NCI-H1694 treated with DMSO at 0.1 percent for 48 hours (cell line): ENCODE measurements around the gene PRAMEF4.
"Not testable (repeated sequence)": the region's sequence is repeated elsewhere in the genome, so short reads cannot be mapped to it uniquely, and the experiment has no call there.

ENCODE experiments used
- DNase-seq: peaks from one replicate; lab custom pipeline; 2025; lab: John Stamatoyannopoulos, UW

The PRAMEF4 gene

DNA sequence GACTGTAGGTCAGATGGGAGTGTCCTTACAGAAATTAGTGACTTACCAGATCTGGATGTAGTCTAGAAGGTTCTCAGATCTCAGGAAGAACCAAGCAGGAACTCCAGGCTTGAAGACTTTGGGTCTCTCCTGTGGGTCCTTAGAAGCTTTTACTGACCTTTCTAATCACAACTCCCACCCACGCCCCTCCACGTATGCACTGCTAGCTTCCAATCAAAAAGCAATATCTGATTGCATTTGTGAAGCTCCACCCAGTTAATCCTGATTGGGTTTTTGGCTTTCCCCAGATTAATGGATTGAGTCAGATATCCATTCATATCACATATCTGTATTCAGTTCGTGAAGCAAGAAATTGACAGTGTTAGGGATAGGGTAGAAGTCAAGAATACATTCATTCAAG lies at the start of gene PRAMEF4:
Gene PRAMEF4, minus strand, starts transcription at position 101 of the 400 bp plus-strand sequence. CDS start 2,807 bp downstream, outside the sequence.
- not testable (repeated sequence) for DNase-seq

DNA sequence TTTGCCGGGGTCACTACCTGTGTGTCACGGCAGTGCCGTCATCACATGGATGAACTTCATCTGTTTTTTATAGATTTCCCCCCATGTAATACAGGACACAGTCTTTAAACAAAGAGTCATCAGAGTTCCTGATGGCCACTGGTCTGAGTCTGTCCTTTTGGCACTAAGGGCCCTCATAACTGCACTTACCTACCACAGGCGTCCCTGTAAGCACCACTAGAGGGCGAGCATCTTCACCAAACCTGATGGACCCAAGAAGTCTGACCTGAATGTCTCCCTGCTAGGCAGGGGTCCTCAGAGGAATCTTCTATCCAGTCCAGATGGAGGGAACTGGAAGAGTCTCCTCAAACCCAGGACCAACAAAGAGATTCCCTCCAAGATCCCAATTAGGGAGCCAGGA lies 38.4 kb upstream of the PRAMEF4 start:
- not testable (repeated sequence) for DNase-seq

DNA sequence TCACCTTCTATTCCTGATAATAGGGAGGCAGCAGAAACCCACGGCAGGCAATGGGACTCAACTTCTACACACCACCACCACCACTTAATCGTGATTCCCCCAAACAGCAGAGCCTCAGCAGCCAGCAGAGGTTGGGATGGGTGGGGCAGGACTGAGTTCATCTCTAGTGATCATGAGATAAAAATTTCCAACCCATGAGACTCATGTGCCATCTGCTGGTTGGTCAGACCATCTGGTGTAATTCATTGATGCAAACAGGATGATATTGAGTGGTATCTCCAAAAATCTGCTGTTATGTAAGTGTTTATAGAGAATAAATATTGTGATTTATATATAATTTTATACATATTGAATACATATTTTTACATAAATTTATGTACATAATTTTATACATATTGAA lies 35.7 kb upstream of the PRAMEF4 start:
- not testable (repeated sequence) for DNase-seq

DNA sequence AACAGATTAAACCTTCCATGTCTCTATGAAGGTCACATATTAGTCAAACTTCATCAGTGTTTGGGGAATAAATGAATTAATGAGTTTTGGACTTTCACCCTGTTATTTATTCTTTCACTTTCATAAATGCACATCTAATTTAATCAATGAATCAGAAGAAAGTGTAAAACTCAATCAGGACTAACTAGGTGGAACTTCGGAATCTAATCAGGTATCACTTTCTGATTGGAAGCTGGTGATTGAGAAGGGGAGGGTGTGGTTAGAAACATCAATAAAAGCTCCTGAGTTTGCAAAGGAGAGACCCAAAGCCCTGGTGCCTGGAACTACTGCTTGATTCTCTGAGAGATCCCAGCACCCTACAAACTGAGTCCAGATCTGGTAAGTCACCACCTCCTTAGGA lies 30.3 kb upstream of the PRAMEF4 start, which contains the start of gene PRAMEF7:
Gene PRAMEF7, plus strand, starts transcription at position 301 of the 400 bp plus-strand sequence. CDS start 1,083 bp downstream, outside the sequence.
- not testable (repeated sequence) for DNase-seq

DNA sequence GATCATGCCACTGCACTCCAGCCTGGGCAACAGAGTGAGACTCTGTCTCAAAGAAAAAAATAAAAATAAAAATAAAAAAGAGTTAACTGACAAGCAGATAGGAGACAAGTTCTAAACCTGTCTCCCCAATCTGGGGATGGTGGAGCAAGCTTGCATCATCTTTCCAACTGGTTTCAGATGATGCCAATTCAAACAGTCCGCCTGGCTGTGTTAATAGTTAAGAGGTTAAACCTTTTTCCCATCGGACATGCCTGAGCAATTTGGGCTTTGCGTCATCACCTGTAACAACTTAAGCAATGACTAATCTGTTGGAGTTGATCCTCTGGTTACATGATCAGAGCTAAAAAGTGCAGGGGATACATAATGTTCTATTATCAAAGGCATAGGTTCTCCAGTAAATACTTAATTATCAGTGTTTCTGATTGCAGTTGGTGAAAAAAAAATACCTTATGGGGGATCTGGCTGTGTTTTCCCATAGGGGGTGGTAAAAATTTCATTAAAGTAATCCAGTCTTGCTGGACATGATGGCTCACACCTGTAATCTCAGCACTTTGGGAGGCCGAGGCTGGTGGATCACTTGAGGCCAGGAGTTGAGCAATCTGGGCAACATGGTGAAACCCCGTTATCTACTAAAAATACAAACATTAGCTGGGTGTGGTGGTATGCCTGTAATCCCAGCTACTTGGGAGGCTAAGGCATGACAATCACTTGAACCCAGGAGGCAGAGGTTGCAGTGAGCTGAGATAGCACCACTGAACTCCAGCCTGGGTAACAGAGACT lies 18.0 kb upstream of the PRAMEF4 start:
- DNase-seq: not testable (repeated sequence)

DNA sequence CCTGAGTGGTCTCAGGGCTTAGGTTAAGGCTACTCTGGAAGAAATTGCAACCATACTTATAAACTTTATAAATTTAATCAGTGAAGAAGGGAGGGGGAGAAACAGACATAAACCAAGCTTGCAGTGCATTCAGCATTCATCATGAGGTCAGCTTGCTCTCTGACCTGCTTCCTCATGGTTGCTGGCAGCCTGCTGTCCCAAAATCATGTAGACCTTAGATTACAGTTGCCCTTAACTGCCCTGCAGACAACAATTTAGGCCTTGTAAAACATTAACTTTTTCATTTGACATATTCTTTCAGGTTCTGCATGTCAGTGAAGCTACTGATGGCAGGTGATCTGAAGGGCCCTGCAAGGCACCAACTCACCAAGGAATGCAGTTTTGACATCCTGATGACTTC lies 13.2 kb upstream of the PRAMEF4 start:
- not testable (repeated sequence) for DNase-seq

DNA sequence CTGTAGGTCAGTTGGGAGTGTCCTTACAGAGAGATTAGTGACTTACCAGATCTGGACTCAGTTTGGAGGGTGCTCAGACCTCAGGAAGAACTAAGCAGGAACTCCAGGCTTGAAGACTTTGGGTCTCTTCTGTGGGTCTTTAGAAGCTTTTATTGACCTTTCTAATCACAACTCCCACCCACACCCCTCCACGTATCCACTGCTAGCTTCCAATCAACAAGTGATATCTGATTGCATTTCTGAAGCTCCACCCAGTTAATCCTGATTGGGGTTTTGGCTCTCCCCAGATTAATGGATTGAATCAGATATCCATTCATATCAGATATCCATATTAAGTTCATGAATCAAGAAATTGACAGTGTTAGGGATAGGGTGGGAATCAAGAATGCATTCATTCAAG lies 12.2 kb upstream of the PRAMEF4 start, which contains the start of gene PRAMEF10:
Gene PRAMEF10, minus strand, starts transcription at position 101 of the 400 bp plus-strand sequence. CDS start 2,423 bp downstream, outside the sequence.
- not testable (repeated sequence) for DNase-seq

DNA sequence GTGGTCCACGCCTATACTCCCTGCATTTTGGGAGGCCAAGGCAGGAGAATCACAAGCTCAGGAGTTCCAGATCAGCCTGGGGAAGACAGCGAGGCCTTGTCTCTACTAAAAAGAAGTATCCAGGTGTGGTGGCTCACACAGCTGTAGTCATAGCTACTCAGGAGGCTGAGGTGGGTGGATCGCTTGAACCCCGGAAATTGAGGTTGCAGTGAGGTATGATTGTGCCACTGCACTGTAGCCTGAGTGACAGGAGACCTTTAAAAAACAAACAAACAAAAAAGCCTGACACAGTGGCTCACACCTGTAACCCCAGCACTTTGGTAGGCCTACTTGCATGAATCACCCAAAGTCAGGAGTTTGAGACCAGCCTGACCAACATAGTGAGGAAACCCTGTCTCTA lies 7.5 kb downstream of the PRAMEF4 start:
- DNase-seq: not testable (repeated sequence)

DNA sequence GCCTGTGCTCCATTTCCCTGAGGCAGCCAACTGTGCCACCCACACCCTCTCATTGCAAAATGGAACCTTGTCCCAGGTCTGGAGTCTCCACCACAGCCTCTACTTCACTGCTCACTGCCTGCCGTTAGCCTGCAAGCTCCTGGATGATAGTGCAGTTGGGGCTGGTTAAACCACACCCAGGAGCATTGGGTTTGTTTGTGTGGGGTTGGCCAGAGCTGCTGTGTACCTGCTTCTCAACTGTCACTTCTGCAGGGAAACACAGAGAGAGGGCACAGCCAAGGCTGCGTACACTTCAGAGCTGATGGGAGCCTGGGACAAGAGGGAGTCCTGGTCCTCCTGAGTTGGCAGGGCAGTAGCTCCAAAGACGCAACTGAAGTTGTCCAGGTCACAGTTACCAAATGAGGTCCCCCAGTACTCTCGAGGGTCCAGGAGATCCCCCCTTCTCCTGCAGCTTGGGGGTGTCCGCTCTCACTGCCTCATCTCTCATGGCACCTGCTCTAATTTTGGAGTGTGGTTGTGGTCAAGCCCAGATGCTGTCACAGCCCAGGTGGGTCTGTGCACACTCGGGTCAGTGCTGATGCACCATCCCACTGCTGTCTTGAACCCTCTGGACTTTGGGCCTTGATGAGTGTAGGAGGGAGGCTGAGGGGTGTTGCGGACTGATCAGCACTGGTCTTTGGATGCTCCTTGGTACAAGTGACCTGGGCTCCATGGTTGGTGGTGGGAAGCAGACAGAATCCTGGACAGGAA lies 22.7 kb downstream of the PRAMEF4 start:
- not testable (repeated sequence) for DNase-seq

DNA sequence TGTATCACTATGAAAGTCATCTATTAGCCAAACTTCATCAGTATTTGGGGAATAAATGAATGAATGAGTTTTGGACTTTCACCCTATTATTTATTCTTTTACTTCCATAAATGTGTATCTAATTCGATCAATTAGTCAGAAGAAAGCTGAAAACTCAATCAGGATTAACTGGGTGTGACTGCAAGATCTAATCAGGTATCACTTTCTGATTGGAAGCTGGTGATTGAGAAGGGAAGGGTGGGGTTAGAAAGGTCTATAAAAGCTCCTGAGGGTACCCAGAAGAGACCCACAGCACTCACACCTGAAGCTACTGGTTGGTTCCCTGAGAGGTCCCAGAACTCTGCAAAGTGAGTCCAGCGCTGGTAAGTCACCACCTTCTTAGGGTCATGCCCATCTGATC lies 29.2 kb downstream of the PRAMEF4 start, which contains the start of gene PRAMEF2:
Gene PRAMEF2, plus strand, starts transcription at position 301 of the 400 bp plus-strand sequence. CDS start 1,924 bp downstream, outside the sequence.
- not testable (repeated sequence) for DNase-seq

DNA sequence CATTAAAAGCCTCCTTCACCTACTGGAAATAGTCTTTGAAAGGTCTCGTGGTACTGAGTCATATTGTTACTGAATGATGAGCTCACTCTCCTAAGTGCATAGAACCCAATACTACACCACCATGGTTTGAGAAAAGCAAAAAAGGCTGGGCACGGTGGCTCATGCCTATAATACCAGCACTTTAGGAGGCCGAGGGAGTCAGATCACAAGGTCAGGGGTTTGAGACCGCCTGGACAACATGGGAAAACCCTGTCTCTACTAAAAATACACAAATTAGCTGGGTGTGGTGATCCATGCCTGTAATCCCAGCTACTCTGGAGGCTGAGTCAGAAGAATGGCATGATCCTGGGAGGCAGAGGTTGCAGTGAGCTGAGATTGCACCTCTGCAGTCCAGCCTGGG lies 34.2 kb downstream of the PRAMEF4 start:
- DNase-seq: no peak

DNA sequence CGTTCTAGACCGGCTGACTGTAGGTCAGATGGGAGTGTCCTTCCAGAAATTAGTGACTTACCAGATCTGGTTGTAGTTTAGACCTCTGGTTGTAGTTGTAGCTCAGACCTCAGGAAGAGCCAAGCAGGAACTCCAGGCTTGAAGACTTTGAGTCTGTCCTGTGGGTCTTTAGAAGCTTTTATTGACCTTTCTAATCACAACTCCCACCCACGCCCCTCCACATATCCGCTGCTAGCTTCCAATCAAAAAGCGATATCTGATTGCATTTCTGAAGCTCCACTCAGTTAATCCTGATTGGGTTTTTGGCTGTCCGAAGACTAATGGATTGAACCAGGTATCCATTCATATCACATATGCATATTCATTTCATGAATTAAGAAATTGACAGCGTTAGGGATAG lies 37.4 kb downstream of the PRAMEF4 start, which contains the start of gene HNRNPCL1:
Gene HNRNPCL1, minus strand, starts transcription at position 101 of the 400 bp plus-strand sequence. CDS start 431 bp downstream, outside the sequence.
- not testable (repeated sequence) for DNase-seq

DNA sequence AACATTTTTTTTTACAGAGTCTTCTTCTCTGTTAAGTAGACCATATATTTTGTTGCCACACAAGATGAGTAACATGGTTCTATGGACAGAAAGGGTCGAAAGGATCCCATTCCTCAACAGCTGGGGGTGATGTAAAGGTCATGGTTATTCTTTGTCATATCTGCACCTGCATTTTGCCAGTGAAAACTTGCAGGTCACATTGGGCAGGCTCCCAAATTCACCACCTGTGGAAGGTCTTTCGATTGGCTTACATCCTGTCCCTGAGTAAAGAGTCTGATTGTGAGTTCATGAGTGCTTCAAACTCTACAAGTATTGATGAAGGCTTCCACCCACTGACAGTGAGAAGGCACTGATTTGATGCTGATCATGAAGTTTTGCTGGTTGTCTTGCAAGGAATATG lies 52.8 kb downstream of the PRAMEF4 start:
- not testable (repeated sequence) for DNase-seq

DNA sequence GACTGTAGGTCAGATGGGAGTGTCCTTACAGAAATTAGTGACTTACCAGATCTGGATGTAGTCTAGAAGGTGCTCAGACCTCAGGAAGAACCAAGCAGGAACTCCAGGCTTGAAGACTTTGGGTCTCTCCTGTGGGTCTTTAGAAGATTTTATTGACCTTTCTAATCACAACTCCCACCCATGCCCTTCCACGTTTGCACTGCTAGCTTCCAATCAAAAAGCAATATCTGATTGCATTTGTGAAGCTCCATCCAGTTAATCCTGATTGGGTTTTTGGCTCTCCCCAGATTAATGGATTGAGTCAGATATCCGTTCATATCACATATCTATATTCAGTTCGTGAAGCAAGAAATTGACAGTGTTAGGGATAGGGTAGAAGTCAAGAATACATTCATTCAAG lies 54.7 kb downstream of the PRAMEF4 start, which contains the start of gene PRAMEF11:
Gene PRAMEF11, minus strand, starts transcription at position 101 of the 400 bp plus-strand sequence. CDS start 2,621 bp downstream, outside the sequence.
- not testable (repeated sequence) for DNase-seq
